HepG2 (cell line): ENCODE data around the gene PANK2. TPM values are rescaled to one million over a fixed set of nuclear protein-coding genes. Genes with fewer than 3 reads are reported as not detected.
"Not testable (repeated sequence)": the region's sequence is repeated elsewhere in the genome, so short reads cannot be mapped to it uniquely, and the experiment has no call there.

Source experiments
- ATAC-seq: fragments of 200-7000 bp; cut with Tn5 transposase; 3 replicates; pipeline ENCODE4 v1.9.1; 2020; ENCODE audit warnings: mild to moderate bottlenecking, moderate library complexity
- BruUV-seq: library from RNA; stranded (reverse); fragments of 400-500 nt; replicated peaks from 2 replicates; lab custom pipeline; 2021; lab: Mats Ljungman, UMichigan
- CTCF ChIA-PET: fragments of 300-600 bp; formaldehyde crosslinking; extraction: SDS; loops from one replicate; lab custom pipeline; 2021; ENCODE audit warnings: low total read pairs, inconsistent platforms, low intra/inter-chr PET ratio; lab: Yijun Ruan, JAX
- POLR2A ChIA-PET: fragments of 350-600 bp; sonication (Branson Sonifier 250); formaldehyde crosslinking; loops from one replicate; lab custom pipeline; 2020; ENCODE audit warnings: antibody characterized with exemption, inconsistent platforms; lab: Yijun Ruan, JAX
- DNase-seq: peaks from one replicate; pipeline ENCODE4 v3.0.0-alpha.2; 2015; ENCODE audit warnings: low spot score
- FAIRE-seq: peaks from 3 replicates; lab custom pipeline; 2011; peaks lifted over from hg19 to GRCh38; lab: Jason Lieb, UNC
- H2AFZ ChIP-seq: one replicate; pipeline ENCODE4 v1.6.1; 2011; ENCODE audit warnings: low read length, inconsistent platforms
- H3K27ac ChIP-seq: fragments of 300-600 bp; 3 replicates; pipeline ENCODE4 v1.8.0; 2011; ENCODE audit warnings: mixed run types, mild to moderate bottlenecking, mixed read lengths, low read length, inconsistent platforms; ENCODE audit not compliant: insufficient read depth; ENCODE audit errors: extremely low read length
- H3K27me3 ChIP-seq, 2 experiments: fragments of 200-600 bp in 1 of 2; 2 replicates in 1 of 2; 3 replicates in 1 of 2; pipeline versions ENCODE4 v1.6.0 to v1.8.0; 2011; ENCODE audit warnings: low read length in 2 of 2, mild to moderate bottlenecking in 2 of 2, moderate library complexity in 2 of 2, inconsistent platforms in 1 of 2; ENCODE audit not compliant: insufficient read depth in 2 of 2, control insufficient read depth in 1 of 2
- H3K36me3 ChIP-seq, 2 experiments: fragments of 200-600 bp in 1 of 2; replicated peaks in 1 of 2; 2 replicates in 1 of 2; 3 replicates in 1 of 2; pipeline versions ENCODE4 v1.5.1 to v1.8.0; 2011; ENCODE audit warnings: low read length in 2 of 2, inconsistent platforms in 1 of 2; ENCODE audit not compliant: insufficient read depth in 2 of 2, control insufficient read depth in 1 of 2
- H3K4me1 ChIP-seq: 2 replicates; pipeline ENCODE4 v1.5.1; 2012; ENCODE audit warnings: low read length, inconsistent platforms; ENCODE audit not compliant: insufficient read depth
- H3K4me2 ChIP-seq: 2 replicates; pipeline ENCODE4 v1.6.0; 2011; ENCODE audit warnings: low read depth, low read length, inconsistent platforms
- H3K4me3 ChIP-seq, 3 experiments: fragments of 200-600 bp in 1 of 3; sonication (generic), shearing (Covaris generic) in 1 of 3; replicated peaks in 1 of 3; 2 replicates each; pipeline ENCODE4 v1.5.1; 2011 to 2016; ENCODE audit warnings: low read length in 3 of 3, inconsistent platforms in 2 of 3, low read depth in 2 of 3, mild to moderate bottlenecking in 2 of 3, control low read depth in 1 of 3, mixed read lengths in 1 of 3; ENCODE audit not compliant: insufficient read depth in 1 of 3
- H3K79me2 ChIP-seq: one replicate; pipeline ENCODE4 v1.6.1; 2011; ENCODE audit warnings: low read length, inconsistent platforms; ENCODE audit not compliant: insufficient read depth
- H3K9ac ChIP-seq: 2 replicates; pipeline ENCODE4 v1.6.0; 2011; ENCODE audit warnings: mild to moderate bottlenecking, low read depth, low read length, inconsistent platforms; ENCODE audit not compliant: insufficient read depth
- H3K9me3 ChIP-seq: 2 replicates; pipeline ENCODE4 v1.5.1; 2012; ENCODE audit warnings: mild to moderate bottlenecking, low read length
- H4K20me1 ChIP-seq: 2 replicates; pipeline ENCODE4 v1.6.0; 2011; ENCODE audit warnings: inconsistent platforms, mild to moderate bottlenecking, low read length, moderate library complexity; ENCODE audit not compliant: insufficient read depth
- EEA1 ChIP-seq: sonication (generic); formaldehyde crosslinking; IDR thresholded peaks from 2 replicates; pipeline ENCODE4 v1.5.1; 2020; ENCODE audit warnings: mild to moderate bottlenecking, missing genetic modification reagents, borderline replicate concordance
- IKZF4 ChIP-seq: sonication (generic); formaldehyde crosslinking; IDR thresholded peaks from 2 replicates; pipeline ENCODE4 v1.5.1; 2020; ENCODE audit warnings: borderline replicate concordance, mild to moderate bottlenecking, low read depth, missing genetic modification reagents; ENCODE audit errors: not compliant biosample characterization
- NFE2 ChIP-seq: sonication (generic); formaldehyde crosslinking; IDR thresholded peaks from 2 replicates; pipeline ENCODE4 v1.4.0; 2020; ENCODE audit warnings: missing genetic modification reagents
- NFIC ChIP-seq: IDR thresholded peaks from 2 replicates; pipeline ENCODE4 v1.6.1; 2012; ENCODE audit warnings: mild to moderate bottlenecking, low read length, inconsistent platforms
- SIN3B ChIP-seq: fragments of 150-350 bp; IDR thresholded peaks from 2 replicates; pipeline ENCODE4 v1.6.1; 2014; ENCODE audit warnings: low read length
- TCF12 ChIP-seq, 2 experiments: fragments of 450-650 bp in 1 of 2; sonication (generic) in 1 of 2; formaldehyde crosslinking in 1 of 2; IDR thresholded peaks; 2 replicates each; pipeline versions ENCODE4 v1.6.1 to v1.8.0; 2017 to 2022; ENCODE audit warnings: antibody characterized with exemption in 1 of 2, mild to moderate bottlenecking in 1 of 2, missing genetic modification reagents in 1 of 2, moderate library complexity in 1 of 2
- ZNF205 ChIP-seq: IDR thresholded peaks from 2 replicates; pipeline ENCODE4 v1.6.1; 2018; ENCODE audit warnings: missing biosample characterization, missing genetic modification reagents
- ZNF414 ChIP-seq: sonication (generic); formaldehyde crosslinking; IDR thresholded peaks from 2 replicates; pipeline ENCODE4 v1.5.0; 2020; ENCODE audit warnings: missing genetic modification reagents
- ZNF577 ChIP-seq: sonication (generic); formaldehyde crosslinking; IDR thresholded peaks from 2 replicates; pipeline ENCODE4 v1.4.0; 2020; ENCODE audit warnings: mild to moderate bottlenecking, low read depth, missing genetic modification reagents, borderline replicate concordance
- ZNF772 ChIP-seq: sonication (generic); formaldehyde crosslinking; IDR thresholded peaks from 2 replicates; pipeline ENCODE4 v1.5.0; 2020; ENCODE audit warnings: mild to moderate bottlenecking, missing genetic modification reagents
- WGBS: methylation state at CpG from one replicate; pipeline ENCODE4 v1.1.6; 2017; ENCODE audit warnings: low lambda C conversion rate; 5-methylcytosine and 5-hydroxymethylcytosine counted together
- in situ Hi-C: cut with HindIII; loops from 2 replicates; pipeline ENCODE4 v1.10.0; 2017; ENCODE audit warnings: low pct_unique_long_range_greater_than_20kb; ENCODE audit not compliant: extremely low pct_ligation_motif_present
- intact Hi-C: fragments of 100-400 bp; cut with micrococcal nuclease; formaldehyde crosslinking; loops from one replicate; pipeline ENCODE4 v1.10.0; 2022; ENCODE audit not compliant: unreplicated experiment
- polyA plus RNA-seq, 8 experiments: library from polyadenylated mRNA; depleted of rRNA in 3 of 8; stranded (reverse) in 7 of 8; unstranded in 1 of 8; fragments of >200 nt; fragmentation: Illumina TruSeq in 4 of 8; extraction: Trizol in 4 of 8; gene quantifications; 2 replicates each; pipeline versions ENCODE4 v1.2.1 to v1.2.3, GENCODE V29; 2011 to 2016; ENCODE audit warnings: low read depth in 4 of 8, missing spikeins in 1 of 8, mixed read lengths in 1 of 8; ENCODE audit not compliant: insufficient read depth in 1 of 8
- total RNA-seq, 5 experiments: library from RNA; depleted of rRNA; stranded (reverse); fragments of >200 nt; fragmentation: Illumina TruSeq; extraction: Trizol; gene quantifications; 2 replicates each; pipeline ENCODE4 v1.2.3, GENCODE V29; 2016; ENCODE audit warnings: low read depth in 1 of 5

The PANK2 gene
- total and polyA plus RNA-seq, 2 of the 13 experiments (the other 11 are each of a cell fraction or from before 2014, with no cell fraction given), result 39.2 to 123 TPM

- H3K36me3 ChIP-seq, H3K4me2 ChIP-seq, FAIRE-seq, H3K27me3 ChIP-seq, H3K9me3 ChIP-seq, H4K20me1 ChIP-seq, H2AFZ ChIP-seq, H3K27ac ChIP-seq, BruUV-seq, ATAC-seq, intact Hi-C loops, H3K9ac ChIP-seq, H3K4me1 ChIP-seq, DNase-seq, CTCF ChIA-PET, H3K79me2 ChIP-seq, H3K4me3 ChIP-seq: not testable (repeated sequence)
- 88% methylated on average over 7 of the region's 7 CpGs for WGBS
- POLR2A ChIA-PET, result interaction anchor here (0.6 to 1.2 kb wide), 2 partner anchors 47 to 122 kb away, joined by 3 read pairs; no protein-coding TSS in a partner anchor
- in situ Hi-C loops, result loop anchor here (10.0 kb wide), 1 partner anchor 62 kb away; the partner anchor contains the start of gene PANK2
These were observed 57.5 kb downstream of the PANK2 start for GRCh38 chr20:3946666-3947065.

- no peak overlapping the region for H3K4me2 ChIP-seq
- no peak overlapping the region for H3K4me3 ChIP-seq
- TF ChIP-seq EEA1 (CRISPR knock-in tag) (no peak), ZNF414 (CRISPR knock-in tag) (no peak), IKZF4 (no peak), SIN3B (no peak), ZNF577 (CRISPR knock-in tag) (no peak), TCF12 (IDR thresholded peaks at IDR 0.05) (no peak), TCF12 (CRISPR knock-in tag; IDR thresholded peaks at IDR 0.05) (no peak), ZNF772 (CRISPR knock-in tag) (no peak), NFIC (no peak), ZNF205 (no peak), NFE2 (no peak)
- peaks cover 0 to 3% of the 10 kb centered on the region in 2 experiments; a peak in 2 of 5 replicates for H3K36me3 ChIP-seq
- 67% methylated on average over 3 of the region's 3 CpGs for WGBS
- no peak overlapping the region for H3K9ac ChIP-seq
- FAIRE-seq, result no peak
- no peak for DNase-seq
- no peak overlapping the region for H3K27ac ChIP-seq
- no peaks in the 10 kb centered on the region for H4K20me1 ChIP-seq
- in situ Hi-C loops, result no loop called here
- no peaks in the 10 kb centered on the region for H3K79me2 ChIP-seq
- H2AFZ ChIP-seq, result no peak overlapping the region
- BruUV-seq, result no TSS peak
- peaks cover 2% of the 10 kb centered on the region for H3K4me1 ChIP-seq
- H3K9me3 ChIP-seq, result no peaks in the 10 kb centered on the region
- intact Hi-C loops, result no loop called here
- no peaks in the 10 kb centered on the region for H3K27me3 ChIP-seq
- ChIA-PET CTCF (no interaction called here), POLR2A (no interaction called here)
- ATAC-seq, result no peak
These were observed 75.5 kb downstream of the PANK2 start for GRCh38 chr20:3964719-3965118.
